ENCODE measurements around the gene FXYD1.
"Not testable (repeated sequence)": the region's sequence is repeated elsewhere in the genome, so short reads cannot be mapped to it uniquely, and the experiment has no call there.

Gene FXYD1

GRCh38 chr19:35125270-35125717 lies 13.3 kb upstream of the FXYD1 start:
- ATAC-seq (no peak), DNase-seq (no peak)

GRCh38 chr19:35125749-35126623 lies 12.6 kb upstream of the FXYD1 start:
- DNase-seq (no peak), ATAC-seq (no peak)

GRCh38 chr19:35126624-35126959 lies 12.0 kb upstream of the FXYD1 start:
- ATAC-seq: no peak
- DNase-seq: no peak

GRCh38 chr19:35127871-35128270 lies 10.8 kb upstream of the FXYD1 start:
- DNase-seq (no peak), ATAC-seq (no peak)

GRCh38 chr19:35128398-35129057 lies 10.1 kb upstream of the FXYD1 start:
- ATAC-seq (no peak), DNase-seq (no peak)

- not testable (repeated sequence) for ATAC-seq, DNase-seq
These were observed 8.8 kb upstream of the FXYD1 start for GRCh38 chr19:35129724-35130274.

GRCh38 chr19:35130761-35131720 lies 7.6 kb upstream of the FXYD1 start:
- no peak for DNase-seq
- ATAC-seq: no peak

- no peak for ATAC-seq
- DNase-seq: no peak
These were observed 6.4 kb upstream of the FXYD1 start for GRCh38 chr19:35132254-35132653.

- ATAC-seq (no peak), DNase-seq (no peak)
These were observed 4.8 kb upstream of the FXYD1 start for GRCh38 chr19:35133826-35134225.

- ATAC-seq (no peak), DNase-seq (no peak)
These were observed 3.9 kb upstream of the FXYD1 start, which contains the start of gene LGI4 for GRCh38 chr19:35134601-35135242. TSS of gene LGI4 (minus strand) at chr19:35135059. CDS start at chr19:35134680, 379 bp downstream.

GRCh38 chr19:35135389-35135909 lies 3.2 kb upstream of the FXYD1 start:
- DNase-seq (peak; percentile 81), ATAC-seq (peak; percentile 75)

- DNase-seq (no peak), ATAC-seq (no peak)
These were observed 2.4 kb upstream of the FXYD1 start for GRCh38 chr19:35136231-35136630.

- DNase-seq (no peak), ATAC-seq (no peak)
These were observed 1.5 kb upstream of the FXYD1 start for GRCh38 chr19:35136977-35137702.

- DNase-seq (no peak), ATAC-seq (no peak)
These were observed 1.8 kb downstream of the FXYD1 start for GRCh38 chr19:35140207-35140961.

- DNase-seq: peak; percentile 98
These were observed 2.6 kb downstream of the FXYD1 start for GRCh38 chr19:35140962-35141836.

GRCh38 chr19:35141837-35142605 lies 3.4 kb downstream of the FXYD1 start:
- ATAC-seq (peak; percentile 0), DNase-seq (peak; percentile 27)

More at GRCh38 chr19:35140962-35141836, 2.6 kb downstream of the FXYD1 start:
- ATAC-seq: peak; percentile 87

GRCh38 chr19:35142606-35143230 lies 4.1 kb downstream of the FXYD1 start:
- no peak for ATAC-seq
- peak; percentile 79 for DNase-seq

All from stimulated activated naive CD8-positive, alpha-beta T cell treated with anti-CD3 and anti-CD28 coated beads, Interleukin-15, Interleukin-2, amounts not matched to agents 100 U/mL and 50 U/mL, for 24 hours (primary cell).